ENCODE measurements around the gene RABEPK. TPM values are rescaled to one million over a fixed set of nuclear protein-coding genes. Genes with fewer than 3 reads are reported as not detected.
A peak's percentile ranks its signal among the peaks of the same experiment; 100 is the strongest.
"Not testable (repeated sequence)": the region's sequence is repeated elsewhere in the genome, so short reads cannot be mapped to it uniquely, and the experiment has no call there.

The RABEPK gene, protein sequence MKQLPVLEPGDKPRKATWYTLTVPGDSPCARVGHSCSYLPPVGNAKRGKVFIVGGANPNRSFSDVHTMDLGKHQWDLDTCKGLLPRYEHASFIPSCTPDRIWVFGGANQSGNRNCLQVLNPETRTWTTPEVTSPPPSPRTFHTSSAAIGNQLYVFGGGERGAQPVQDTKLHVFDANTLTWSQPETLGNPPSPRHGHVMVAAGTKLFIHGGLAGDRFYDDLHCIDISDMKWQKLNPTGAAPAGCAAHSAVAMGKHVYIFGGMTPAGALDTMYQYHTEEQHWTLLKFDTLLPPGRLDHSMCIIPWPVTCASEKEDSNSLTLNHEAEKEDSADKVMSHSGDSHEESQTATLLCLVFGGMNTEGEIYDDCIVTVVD
- 10.5 TPM for total RNA-seq

DNA sequence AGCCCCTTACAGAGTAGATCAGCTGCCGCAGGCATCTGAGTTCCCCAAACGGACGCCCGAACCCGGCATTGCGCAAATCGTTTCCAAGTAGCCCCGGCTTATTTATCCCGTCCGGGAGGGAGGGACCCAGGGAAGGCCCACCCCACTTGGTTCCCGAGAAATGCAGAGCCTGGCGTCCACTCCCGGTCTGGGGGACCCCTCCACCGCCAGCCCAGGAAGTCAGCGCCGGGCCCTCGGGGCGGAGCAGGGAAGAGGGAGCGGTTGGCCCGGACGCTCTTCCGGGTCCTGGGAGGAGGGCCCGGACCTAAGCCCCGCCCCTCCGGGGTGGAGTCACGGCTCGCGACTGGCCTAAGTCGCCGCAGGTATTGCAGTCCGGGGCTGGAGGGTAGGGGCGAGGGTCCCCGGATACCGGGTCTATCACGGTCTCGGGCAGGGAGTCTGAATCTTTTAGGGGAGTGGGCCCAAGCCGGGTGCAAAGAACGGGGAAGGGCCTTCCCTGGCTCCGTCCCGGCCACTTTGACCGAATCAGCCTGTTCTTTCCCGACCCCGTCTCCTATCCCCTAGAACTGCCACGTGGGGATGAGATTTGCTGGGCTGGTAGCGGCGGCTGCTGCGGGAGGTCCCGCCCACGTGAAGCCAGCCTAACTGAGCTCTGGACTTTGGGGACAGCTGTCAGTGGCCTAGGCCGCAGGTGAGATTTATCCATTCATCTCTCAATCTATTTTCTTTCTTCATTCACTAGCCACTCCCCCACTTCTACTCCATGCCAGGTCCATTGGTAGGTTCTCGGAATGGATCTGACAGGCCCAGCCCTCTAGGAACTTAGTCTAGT is at the start of gene RABEPK:
Gene RABEPK, plus strand, starts transcription at position 327 of the 832 bp plus-strand sequence. CDS start 2,472 bp downstream, outside the sequence.
- DNase-seq (ENCODE audit: low spot score), result peak; percentile 91

DNA sequence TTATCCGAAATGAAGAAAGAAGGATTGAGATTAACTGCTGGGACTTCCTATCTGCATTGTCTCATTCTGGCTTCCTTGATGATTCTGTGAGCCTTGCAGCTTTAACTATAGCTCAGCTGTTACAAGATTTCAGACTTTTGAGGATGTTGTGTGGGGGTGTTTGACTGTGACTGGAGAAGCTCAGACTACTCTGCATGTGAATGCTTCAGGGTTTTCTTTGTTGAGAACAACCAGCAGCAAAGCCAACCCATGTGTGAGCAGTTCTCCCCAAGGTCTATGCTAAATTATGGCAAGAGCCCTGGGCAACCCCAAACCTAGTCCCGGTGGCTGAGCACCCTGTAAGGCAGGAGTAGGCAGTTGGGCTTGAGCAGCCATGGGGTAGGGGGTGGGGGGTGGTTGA is 48.6 kb upstream of the RABEPK start:
- DNase-seq (ENCODE audit: low spot score), result no peak

DNA sequence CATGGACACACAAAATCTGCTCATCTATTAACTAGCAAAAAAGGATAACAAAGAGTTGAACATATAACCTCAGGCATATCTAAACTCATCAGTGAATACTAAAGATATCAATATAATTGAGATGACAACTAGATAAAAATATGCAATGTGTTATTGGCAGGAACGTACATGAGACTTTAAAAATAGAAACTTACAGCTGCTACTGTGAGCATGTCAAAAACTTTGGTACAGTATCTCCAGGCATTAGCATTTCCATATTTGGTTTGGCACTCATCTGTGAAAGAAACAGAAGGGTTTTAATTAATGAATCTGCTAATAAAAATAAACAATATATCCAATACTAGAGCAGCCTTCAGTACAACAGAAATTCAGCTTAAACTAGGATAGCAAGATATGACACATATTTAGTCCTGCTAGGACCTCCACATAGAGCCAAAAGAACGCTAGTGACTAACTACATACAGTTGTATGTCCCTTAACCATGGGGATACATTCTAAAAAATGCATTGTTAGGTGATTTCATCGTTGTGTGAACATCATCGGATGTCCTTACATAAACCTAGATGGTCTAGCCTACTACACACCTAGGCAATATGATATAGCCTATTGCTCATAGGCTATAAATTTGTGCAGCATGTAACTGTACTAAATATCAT is 46.5 kb upstream of the RABEPK start:
- no peak for DNase-seq (ENCODE audit: low spot score)

DNA sequence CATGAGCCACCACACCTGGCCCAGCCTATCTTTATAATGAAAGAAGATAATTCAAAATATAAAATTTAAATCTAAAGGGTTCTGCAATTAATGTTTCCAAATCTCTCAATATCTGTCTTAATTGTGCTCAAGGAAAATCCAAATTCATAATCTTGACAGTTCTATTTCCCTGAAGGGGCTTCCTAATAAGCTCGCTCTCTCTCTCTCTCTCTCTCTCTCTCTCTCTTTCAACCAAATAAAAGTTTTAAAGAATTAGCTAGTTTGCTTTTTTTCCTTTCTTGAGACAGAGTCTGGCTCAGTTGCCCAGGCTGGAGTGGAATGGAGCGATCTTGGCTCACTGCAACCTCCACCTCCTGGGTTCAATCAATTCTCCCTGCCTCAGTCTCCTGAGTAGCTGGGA is 43.8 kb upstream of the RABEPK start:
- no peak for DNase-seq (ENCODE audit: low spot score)

DNA sequence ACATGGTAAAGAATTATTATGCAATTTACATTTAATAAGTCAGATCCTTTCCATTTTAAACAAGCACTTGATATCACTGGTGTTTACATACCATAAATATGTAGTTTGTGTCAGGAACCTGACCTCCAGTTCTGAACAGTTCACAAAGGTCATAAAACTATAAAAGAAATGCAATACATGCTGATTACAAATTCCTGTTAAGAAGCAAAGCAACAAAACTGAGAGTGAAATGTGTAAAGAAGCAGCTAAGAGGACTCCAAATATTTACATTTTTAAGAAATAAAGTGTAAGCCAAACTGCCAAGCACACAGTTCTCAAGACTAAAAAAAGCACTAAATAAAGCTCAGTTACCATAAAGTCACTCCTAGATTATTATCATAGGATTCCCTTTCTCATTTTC is 39.6 kb upstream of the RABEPK start:
- no peak for DNase-seq (ENCODE audit: low spot score)

DNA sequence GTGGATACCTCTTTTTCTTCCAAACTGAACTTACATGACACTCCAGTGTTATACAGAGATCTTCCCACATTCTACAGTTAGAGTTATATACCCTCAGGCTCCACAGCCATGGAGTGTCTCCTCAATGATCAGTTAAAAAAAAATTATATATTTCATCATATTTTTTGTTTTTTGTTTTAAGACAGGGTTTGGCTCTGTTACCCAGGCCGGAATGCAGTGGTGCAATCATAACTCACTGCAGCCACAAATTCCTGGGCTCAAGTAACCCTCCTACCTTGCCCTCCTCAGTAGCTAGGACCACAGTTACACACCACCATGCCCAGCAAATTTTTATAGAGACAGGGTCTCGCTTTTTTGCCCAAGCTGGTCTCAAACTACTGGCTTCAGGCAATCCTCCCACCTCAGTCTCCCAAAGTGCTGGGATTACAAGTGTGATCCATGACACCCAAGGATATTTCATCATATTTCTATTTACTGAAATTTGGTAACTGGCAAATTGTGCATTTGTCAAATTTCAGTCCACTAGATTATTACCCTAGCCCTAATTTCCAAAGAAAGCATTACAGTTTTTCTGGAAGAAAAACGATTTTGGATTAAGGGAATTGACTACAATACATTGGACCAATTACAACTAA is 38.9 kb upstream of the RABEPK start:
- no peak for DNase-seq (ENCODE audit: low spot score)

DNA sequence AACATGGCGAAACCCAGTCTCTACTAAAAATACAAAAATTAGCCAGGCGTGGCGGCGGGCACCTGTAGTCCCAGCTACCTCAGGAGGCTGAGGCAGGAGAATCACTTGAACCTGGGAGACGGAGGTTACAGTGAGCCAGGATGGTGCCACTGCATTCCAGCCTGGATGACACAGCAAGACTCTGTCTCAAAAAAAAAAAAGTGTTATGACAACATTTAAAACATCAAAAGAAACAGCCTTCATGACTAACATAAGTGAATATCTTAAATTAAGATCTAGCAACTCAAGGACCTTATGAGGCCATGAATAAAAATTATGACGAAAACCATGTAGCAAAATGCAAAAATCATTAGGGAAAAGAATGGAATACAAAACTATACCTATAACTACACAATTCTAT is 37.5 kb upstream of the RABEPK start:
- DNase-seq (ENCODE audit: low spot score), result not testable (repeated sequence)

DNA sequence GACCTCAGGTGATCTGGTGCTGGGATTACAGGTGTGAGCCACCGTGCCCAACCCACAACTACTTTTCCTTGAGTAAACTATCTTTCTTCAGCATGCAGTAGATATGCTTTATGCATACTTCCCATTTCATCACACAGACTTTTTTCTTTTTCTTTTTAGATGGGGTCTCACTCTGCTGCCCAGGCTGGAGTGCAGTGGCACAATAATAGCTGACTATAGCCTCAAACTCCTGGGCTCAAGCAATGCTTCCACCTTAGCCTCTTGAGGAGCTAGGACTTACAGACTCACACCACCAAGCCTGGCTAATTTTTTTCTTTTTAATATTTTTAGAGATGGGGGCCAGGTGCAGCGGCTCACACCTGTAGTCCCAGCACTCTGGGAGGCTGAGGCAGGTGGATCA is 33.6 kb upstream of the RABEPK start:
- no peak for DNase-seq (ENCODE audit: low spot score)

DNA sequence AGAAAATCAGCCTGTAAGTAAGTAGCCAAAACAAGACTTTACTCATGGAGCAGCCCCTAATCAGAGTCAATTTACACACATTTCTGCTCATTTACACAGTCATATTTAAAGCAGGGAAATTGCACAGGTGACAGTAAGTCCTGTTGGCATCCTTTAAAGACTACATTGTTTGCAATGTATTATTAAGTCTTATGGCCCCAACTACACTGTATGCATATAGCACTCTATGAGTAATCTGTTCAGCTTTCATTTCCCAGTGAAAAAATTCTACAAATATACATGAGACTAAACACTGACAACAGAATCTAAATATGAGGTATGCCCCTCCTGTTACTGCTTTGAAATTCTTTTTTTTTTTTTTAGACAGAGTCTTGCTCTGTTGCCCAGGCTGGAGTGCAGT is 30.4 kb upstream of the RABEPK start:
- no peak for DNase-seq (ENCODE audit: low spot score)

DNA sequence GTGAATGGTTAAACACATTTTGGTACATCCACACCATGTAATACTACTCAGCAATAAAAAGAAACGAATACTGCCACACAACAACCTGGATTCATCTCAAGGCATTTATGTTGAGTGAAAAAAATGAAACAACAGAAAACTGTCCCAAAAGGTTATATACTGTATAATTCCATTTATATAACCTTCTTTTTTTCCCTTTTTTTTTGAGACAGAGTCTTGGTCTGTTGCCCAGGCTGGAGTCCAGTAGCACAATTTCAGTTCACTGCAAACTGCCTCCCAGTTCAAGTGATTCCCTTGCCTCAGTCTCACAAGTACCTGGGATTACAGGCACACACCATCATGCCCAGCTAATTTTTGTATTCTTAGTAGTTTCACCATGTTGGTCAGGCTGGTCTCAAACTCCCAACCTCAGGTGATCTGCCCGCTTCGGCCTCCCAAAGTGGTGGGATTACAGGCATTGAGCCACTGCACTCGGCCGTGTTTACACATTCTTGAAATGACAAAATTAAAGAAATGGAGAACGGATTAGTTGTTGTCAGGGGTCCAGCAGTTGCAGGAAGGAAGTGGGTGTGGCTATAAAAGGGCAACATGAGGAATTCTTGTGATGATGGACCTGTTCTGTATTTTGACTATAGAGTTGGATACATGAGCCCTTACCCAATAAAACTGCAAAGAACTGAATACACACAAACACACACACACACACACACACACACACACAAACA is 28.1 kb upstream of the RABEPK start:
- no peak for DNase-seq (ENCODE audit: low spot score)

DNA sequence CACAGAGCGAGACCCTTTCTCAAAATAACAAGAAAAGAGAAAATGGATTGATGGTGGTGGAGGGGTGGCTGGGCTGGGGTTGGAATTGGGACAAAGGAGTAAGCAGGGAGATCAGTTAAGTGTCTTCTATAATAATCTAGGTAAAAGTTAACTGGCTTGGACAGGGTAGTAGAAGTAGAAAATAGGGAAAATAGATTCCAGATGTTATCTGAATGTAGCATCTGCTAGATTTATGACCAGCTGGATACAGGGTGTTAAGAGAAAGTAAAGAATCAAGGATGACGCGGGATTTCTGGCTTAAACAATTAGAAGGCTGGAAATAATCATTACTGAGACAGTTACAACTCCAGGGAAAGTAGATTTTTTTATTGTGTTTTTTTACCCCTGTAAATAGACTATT is 23.7 kb upstream of the RABEPK start:
- no peak for DNase-seq (ENCODE audit: low spot score)

DNA sequence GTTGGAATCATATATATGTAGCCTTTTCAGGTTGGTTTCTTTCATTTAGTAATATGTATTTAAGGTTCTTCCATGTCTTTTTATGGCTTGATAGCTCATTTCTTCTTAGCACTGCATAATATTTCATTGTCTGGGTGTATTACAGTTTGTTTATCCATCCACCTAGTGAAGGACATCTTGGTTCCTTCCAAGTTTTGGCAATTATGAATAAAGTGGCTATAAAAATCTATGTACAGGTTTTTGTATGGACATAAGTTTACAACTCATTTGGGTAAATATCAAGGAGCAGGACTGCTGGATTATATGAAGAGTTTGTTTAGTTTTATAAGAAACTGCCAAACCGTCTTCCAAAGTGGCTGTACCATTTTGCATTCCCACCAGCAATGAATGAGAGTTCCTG is 22.5 kb upstream of the RABEPK start:
- no peak for DNase-seq (ENCODE audit: low spot score)

DNA sequence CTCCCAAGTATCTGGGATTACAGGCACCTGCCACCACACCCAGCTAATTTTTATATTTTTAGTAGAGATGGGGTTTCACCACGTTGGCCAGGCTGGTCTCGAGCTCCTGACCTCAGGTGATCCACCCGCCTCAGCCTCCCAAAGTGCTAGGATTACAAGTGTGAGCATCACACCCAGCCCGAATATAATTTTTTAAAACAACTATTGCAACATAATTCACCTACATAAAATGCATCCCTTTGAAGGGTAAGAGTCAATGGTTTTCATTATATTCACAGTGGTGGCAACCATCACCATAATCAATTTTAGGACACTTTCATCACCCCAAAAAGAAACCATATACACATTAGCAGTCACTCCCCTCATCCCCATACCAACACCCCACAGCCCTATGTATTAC is 20.6 kb upstream of the RABEPK start:
- DNase-seq (ENCODE audit: low spot score), result not testable (repeated sequence)

DNA sequence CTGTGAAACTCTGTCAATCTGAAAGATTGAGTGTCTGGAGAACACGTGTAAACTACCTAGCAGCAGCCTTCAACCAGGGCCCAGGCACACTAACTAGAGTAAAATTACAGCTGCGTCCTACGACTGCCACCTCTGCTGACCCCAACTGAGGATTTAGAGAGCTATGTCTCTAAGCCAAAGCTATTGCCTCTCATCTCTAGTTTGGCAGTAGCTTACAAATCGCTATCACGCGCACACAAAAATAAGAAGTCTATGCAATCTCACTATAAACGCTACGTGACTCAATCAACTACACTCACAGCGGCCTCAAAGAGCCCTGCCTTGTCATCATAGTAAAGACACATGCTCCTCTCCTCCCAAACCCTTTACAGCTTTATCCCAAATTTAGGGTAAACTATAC is 19.5 kb upstream of the RABEPK start:
- DNase-seq (ENCODE audit: low spot score), result no peak

DNA sequence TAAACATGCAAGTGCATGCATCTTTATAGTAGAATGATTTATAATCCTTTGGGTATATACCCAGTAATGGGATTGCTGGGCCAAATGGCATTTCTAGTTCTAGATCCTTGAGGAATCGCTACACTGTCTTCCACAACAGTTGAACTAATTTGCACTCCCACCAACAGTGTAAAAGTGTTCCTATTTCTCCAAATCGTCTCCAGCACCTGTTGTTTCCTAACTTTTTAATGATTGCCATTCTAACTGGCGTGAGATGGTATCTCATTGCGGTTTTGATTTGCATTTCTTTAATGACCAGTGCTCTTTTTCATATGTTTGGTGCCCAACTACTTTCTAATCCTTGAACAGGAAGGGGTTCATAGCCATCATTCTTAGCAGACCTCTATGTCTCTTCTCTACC is 18.6 kb upstream of the RABEPK start:
- not testable (repeated sequence) for DNase-seq (ENCODE audit: low spot score)

DNA sequence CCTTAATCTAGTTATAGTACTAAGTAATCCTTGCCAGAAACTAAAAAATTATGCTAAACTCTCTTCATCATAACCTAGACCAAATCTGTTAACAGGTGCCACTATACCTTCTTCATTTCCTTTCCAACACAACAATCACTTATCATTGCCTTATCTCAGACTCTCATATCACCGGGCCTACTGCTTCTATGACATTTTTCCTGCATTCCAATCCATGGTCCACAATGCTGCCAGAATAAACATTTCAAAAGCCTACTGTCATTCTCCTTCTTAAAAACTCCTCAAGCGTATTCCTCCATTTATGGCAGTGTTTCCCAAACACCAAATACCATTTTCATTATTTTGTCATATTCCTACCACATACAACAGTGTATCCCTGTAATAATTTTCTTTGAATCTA is 17.3 kb upstream of the RABEPK start:
- DNase-seq (ENCODE audit: low spot score), result no peak

DNA sequence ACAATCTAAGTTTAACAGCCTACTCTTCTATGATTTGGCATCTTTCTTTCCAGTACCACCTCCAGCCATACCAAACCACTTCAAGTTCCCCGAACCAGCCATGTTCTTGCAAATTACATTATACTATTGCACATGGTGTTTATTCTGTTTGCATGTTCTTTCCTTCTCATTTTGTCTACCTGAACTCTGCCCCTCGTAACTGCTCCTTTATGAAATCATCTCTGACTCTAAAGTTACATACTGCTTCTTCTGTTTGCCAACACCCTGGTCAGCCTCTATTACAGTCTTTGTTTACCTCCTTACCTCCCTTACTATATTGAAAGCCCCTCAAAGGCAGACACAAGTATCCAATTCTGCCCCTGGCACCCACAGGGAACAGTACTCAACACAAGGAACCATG is 16.8 kb upstream of the RABEPK start:
- DNase-seq (ENCODE audit: low spot score), result no peak

DNA sequence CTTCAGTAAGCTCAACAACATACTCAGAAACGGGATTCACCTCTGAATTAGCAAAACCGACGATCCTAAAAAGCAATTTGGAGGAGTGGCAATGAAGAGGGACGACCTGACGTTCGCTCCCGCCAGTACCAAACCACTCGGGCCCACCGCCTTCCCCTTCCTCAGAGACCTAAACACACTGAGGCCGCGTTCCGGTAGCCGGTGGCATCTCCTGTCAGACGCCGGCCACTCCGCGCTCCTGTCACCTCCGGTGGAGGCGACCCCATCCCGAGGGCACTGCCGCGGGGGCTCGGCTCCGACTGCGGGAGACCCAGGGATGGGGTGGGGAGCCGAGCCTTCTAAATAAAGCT is 11.4 kb upstream of the RABEPK start:
- DNase-seq (ENCODE audit: low spot score), result peak; percentile 11

DNA sequence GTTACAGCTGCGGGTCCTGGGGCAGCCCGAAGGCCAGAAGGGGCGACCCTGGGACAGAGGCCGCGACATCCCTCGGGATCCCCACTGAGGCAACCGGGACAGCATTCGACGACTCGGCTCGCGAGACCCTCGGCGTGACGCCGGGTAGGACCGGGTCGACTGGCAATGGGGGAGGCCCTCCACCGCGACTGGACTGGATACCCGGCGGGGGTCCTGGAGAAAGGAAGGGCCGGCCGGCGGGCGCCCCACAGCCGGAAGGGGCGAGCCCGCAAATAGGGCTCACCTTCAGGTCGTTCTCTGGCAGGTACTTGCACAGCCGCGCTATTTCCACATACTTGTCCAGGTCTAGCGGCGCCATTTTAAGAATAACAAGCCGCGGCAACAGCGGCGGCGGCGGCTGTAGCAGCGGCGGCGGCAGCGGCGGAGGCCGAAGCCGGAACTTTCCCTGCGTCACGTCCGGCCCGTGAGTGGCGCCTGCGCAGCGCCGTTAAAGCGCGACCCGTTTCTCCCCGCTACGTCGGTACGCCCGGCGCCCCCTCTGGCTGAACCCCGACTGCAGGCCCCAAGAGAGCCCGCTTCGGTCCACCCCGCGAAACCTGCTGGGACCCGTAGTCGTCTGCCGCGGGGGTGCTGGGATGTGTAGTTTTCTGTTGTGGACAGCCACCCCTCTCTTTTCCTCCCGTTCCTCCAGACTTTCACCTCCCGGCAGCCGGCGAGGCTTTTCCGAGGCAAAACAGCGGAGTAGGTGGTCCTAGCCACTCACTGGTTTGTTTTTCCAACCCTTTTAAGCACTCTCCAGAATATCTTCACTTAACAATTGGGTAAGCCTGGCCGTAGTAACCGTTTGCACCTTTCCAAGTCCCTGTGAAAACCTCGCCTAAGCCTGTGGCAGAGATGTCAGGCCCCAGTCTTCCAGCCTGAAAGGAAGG is 10.7 kb upstream of the RABEPK start, which contains the start of gene PPP6C:
Gene PPP6C, minus strand, starts transcription at position 443 of the 929 bp plus-strand sequence. Its CDS starts 85 bp downstream, at position 358.
- DNase-seq (ENCODE audit: low spot score), result peak; percentile 97

DNA sequence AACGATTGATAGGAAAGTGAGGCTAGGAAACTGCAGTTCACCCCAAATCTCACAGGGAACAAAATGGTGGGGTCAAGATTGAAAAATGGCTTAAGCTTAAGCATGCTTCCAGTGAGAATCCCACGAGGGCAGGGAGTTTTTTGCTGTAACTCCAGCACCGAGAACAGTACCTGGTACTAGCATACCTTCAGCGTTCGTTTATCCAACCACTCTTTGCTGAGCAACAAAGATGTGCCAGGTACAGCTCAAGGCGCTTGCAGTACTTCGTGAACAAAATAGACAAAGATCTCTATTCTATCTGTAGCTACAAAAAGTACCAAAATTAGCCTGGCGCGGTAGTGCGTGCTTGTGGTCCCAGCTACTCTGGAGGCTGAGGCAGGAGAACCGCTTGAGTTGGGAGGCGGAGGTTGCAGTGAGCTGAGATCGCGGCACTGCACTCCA is 10.0 kb upstream of the RABEPK start:
- DNase-seq (ENCODE audit: low spot score), result no peak

Measured in mucosa of gallbladder (tissue), 1 donor.